RWPE2 (cell line): ENCODE results near the gene NDST1.

ENCODE experiments used
- ATAC-seq: fragments of 200-7000 bp; cut with Tn5 transposase; 3 replicates; pipeline ENCODE4 v1.9.1; 2021; ENCODE audit warnings: low read depth
- DNase-seq: peaks from one replicate; pipeline ENCODE4 v3.0.0-alpha.2; 2020; ENCODE audit warnings: low spot score
- H3K27ac ChIP-seq: fragments of 450-650 bp; 2 replicates; pipeline ENCODE4 v1.5.1; 2017; ENCODE audit warnings: mild to moderate bottlenecking; ENCODE audit not compliant: poor library complexity, severe bottlenecking
- H3K27me3 ChIP-seq: fragments of 250-450 bp; sonication (Bioruptor Pico); 2 replicates; pipeline ENCODE4 v1.5.1; 2021; ENCODE audit warnings: mild to moderate bottlenecking, moderate library complexity; ENCODE audit not compliant: insufficient read depth, poor library complexity, severe bottlenecking
- H3K36me3 ChIP-seq: fragments of 250-450 bp; sonication (Bioruptor Pico); 2 replicates; pipeline ENCODE4 v1.5.1; 2020; ENCODE audit warnings: low read depth, mild to moderate bottlenecking, moderate library complexity
- H3K4me1 ChIP-seq: fragments of 250-450 bp; sonication (Bioruptor Pico); 2 replicates; pipeline ENCODE4 v1.5.1; 2021; ENCODE audit warnings: mild to moderate bottlenecking, moderate library complexity; ENCODE audit not compliant: insufficient read depth, poor library complexity, severe bottlenecking
- H3K4me3 ChIP-seq: fragments of 250-450 bp; sonication (Bioruptor Pico); 2 replicates; pipeline ENCODE4 v1.5.1; 2021; ENCODE audit warnings: mild to moderate bottlenecking, moderate library complexity; ENCODE audit not compliant: severe bottlenecking
- H3K9me3 ChIP-seq: fragments of 250-450 bp; sonication (Bioruptor Pico); 2 replicates; pipeline ENCODE4 v1.5.1; 2021; ENCODE audit warnings: mild to moderate bottlenecking, moderate library complexity; ENCODE audit not compliant: severe bottlenecking
- TF ChIP-seq, protein P1 (sequence below): fragments of 450-650 bp; IDR thresholded peaks from one replicate; pipeline ENCODE4 v1.5.1; 2017; ENCODE audit warnings: mild to moderate bottlenecking, moderate library complexity; ENCODE audit not compliant: poor library complexity, severe bottlenecking

The NDST1 gene

DNA sequence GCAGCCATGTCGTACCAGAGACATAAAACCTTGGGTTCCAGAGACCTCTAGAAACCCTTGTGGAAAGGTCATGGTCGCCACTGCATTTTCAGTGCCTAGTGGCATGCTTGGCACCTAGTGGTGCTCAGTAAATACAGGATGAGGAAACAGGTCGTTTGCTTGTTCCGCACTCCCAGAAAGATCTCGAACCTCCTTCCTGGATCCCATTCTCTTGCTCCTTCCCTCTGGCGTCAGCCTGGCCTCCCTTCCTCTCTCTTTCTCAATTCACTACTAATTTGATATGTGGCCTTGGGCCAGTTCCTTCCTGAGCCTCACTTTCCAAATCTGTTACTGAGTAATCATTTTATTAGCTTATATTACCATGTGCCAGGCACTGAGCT, 4.4 kb downstream of the NDST1 start:
- DNase-seq (no peak), ATAC-seq (no peak)
- H3K4me1 ChIP-seq, result peaks cover 69% of the 10 kb centered on the region
- no peaks in the 10 kb centered on the region for H3K36me3 ChIP-seq
- H3K27me3 ChIP-seq, result no peaks in the 10 kb centered on the region
- peak overlapping the region; percentile 42 for H3K27ac ChIP-seq
- H3K4me3 ChIP-seq, result no peak overlapping the region
- no peaks in the 10 kb centered on the region for H3K9me3 ChIP-seq
- TF ChIP-seq, protein P1, sequence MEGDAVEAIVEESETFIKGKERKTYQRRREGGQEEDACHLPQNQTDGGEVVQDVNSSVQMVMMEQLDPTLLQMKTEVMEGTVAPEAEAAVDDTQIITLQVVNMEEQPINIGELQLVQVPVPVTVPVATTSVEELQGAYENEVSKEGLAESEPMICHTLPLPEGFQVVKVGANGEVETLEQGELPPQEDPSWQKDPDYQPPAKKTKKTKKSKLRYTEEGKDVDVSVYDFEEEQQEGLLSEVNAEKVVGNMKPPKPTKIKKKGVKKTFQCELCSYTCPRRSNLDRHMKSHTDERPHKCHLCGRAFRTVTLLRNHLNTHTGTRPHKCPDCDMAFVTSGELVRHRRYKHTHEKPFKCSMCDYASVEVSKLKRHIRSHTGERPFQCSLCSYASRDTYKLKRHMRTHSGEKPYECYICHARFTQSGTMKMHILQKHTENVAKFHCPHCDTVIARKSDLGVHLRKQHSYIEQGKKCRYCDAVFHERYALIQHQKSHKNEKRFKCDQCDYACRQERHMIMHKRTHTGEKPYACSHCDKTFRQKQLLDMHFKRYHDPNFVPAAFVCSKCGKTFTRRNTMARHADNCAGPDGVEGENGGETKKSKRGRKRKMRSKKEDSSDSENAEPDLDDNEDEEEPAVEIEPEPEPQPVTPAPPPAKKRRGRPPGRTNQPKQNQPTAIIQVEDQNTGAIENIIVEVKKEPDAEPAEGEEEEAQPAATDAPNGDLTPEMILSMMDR, result no peak

GRCh38 chr5:150513375-150514309, 5.7 kb downstream of the NDST1 start:
- no peak for ATAC-seq
- DNase-seq, result no peak
- no peaks in the 10 kb centered on the region for H3K9me3 ChIP-seq
- H3K4me3 ChIP-seq, result no peak overlapping the region
- TF ChIP-seq, protein P1, result peak; percentile 17
- H3K27me3 ChIP-seq, result no peaks in the 10 kb centered on the region
- H3K36me3 ChIP-seq, result no peaks in the 10 kb centered on the region
- peak overlapping the region; percentile 67 for H3K27ac ChIP-seq
- peaks cover 70% of the 10 kb centered on the region for H3K4me1 ChIP-seq

DNA sequence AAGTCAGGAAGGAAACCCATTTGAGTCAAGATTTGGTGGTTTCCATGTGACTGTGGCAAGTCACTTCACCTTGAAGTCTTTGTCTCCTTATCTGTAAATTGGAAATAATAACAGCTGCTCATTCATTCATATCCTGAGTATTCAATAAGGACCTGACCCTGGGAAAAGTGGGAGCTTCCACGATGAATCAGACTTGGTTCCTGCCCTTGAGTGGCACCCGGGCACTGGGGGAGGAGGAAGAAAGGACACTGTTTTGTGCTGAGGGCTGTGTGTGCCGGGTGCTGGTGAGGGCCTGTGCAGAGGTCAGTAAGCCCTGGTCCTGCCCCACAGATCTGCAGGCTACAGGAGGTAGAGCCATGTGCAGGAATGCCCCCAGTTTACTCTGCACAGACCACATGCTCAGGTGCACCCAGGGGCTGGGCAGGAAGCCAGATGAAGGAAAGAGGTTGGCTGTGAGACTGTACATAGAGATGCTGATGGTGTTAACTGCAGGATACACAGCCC, 6.8 kb downstream of the NDST1 start:
- H3K36me3 ChIP-seq, result peaks cover 6% of the 10 kb centered on the region; the same call in 1 of the 2 replicates
- no peak overlapping the region for H3K4me3 ChIP-seq
- peaks cover 70% of the 10 kb centered on the region for H3K4me1 ChIP-seq
- ATAC-seq, result peak; percentile 37
- no peaks in the 10 kb centered on the region for H3K27me3 ChIP-seq
- no peak for DNase-seq
- peak overlapping the region; percentile 67 for H3K27ac ChIP-seq
- no peaks in the 10 kb centered on the region for H3K9me3 ChIP-seq
- TF ChIP-seq, protein P1, result no peak

GRCh38 chr5:150515446-150515845, 7.5 kb downstream of the NDST1 start:
- H3K27me3 ChIP-seq, result no peaks in the 10 kb centered on the region
- no peaks in the 10 kb centered on the region for H3K9me3 ChIP-seq
- ATAC-seq, result no peak
- TF ChIP-seq, protein P1, result no peak
- peak overlapping the region; percentile 67 for H3K27ac ChIP-seq
- peaks cover 6% of the 10 kb centered on the region; the same call in 1 of the 2 replicates for H3K36me3 ChIP-seq
- H3K4me3 ChIP-seq, result no peak overlapping the region
- no peak for DNase-seq
- peaks cover 65% of the 10 kb centered on the region for H3K4me1 ChIP-seq

- H3K4me1 ChIP-seq, result peaks cover 64% of the 10 kb centered on the region
- H3K36me3 ChIP-seq, result peaks cover 8% of the 10 kb centered on the region; the same call in 1 of the 2 replicates
- no peaks in the 10 kb centered on the region for H3K27me3 ChIP-seq
- H3K9me3 ChIP-seq, result no peaks in the 10 kb centered on the region
- DNase-seq (no peak), ATAC-seq (no peak)
- peak overlapping the region; percentile 67 for H3K27ac ChIP-seq
- H3K4me3 ChIP-seq, result no peak overlapping the region
- TF ChIP-seq, protein P1, result no peak
Observed at GRCh38 chr5:150516011-150516410, 8.1 kb downstream of the NDST1 start.
